Panc1 (cell line): ENCODE measurements around the gene LSS.

Experiments used
- POLR2AphosphoS5 ChIP-seq: IDR thresholded peaks from 2 replicates; pipeline ENCODE4 v1.6.1; 2012; ENCODE audit warnings: mild to moderate bottlenecking, low read depth, low read length, moderate library complexity
- TCF7L2 ChIP-seq: IDR thresholded peaks from 2 replicates; pipeline ENCODE4 v1.6.1; 2011; ENCODE audit warnings: mild to moderate bottlenecking, low read depth, low read length, inconsistent platforms
- TF ChIP-seq, protein P1 (sequence below): fragments of 450-650 bp; IDR thresholded peaks from 2 replicates; pipeline ENCODE4 v1.5.1; 2017; ENCODE audit warnings: mild to moderate bottlenecking
- TF ChIP-seq, protein P2 (sequence below), 2 experiments: IDR thresholded peaks; 2 replicates each; pipeline ENCODE4 v1.6.1; 2011 to 2012; ENCODE audit warnings: low read depth in 2 of 2, control low read depth in 1 of 2, low read length in 1 of 2, mild to moderate bottlenecking in 1 of 2, moderate library complexity in 1 of 2; ENCODE audit not compliant: insufficient read depth in 1 of 2

DNA sequence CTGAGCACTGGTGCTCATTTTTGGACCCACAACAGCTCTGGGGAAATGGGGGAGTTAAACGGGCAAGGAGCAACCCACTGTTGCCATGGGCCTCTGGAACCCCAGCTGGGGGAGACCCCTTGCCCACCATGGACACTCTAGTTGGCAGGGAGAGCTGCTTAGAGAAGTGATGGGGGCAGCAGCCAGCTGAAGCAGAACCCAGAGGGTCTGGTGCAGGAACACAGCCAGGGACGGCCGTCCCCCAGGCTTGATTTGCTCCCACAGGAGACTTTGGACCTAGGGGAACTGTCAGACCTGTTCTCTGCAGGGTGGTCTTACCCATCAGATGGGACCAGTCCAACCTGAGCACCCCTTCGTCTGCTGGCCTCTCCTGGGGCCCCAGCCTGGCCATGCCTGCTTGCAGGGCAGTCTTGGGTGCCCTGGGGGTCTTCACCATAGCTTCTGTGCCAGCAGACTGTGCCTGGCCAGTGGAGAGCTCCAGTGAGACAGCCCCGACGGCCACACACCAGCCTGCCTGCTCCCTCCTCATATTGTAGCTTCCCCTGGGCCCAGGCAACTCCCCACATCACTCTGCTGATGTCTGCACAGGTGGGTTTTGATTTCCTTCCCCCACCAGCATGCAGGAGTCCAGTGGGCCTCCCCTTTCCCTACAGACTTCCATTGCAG is 55.6 kb downstream of the LSS start:
- TF ChIP-seq POLR2AphosphoS5 (no peak), TCF7L2 (no peak)
- TF ChIP-seq, protein P1, sequence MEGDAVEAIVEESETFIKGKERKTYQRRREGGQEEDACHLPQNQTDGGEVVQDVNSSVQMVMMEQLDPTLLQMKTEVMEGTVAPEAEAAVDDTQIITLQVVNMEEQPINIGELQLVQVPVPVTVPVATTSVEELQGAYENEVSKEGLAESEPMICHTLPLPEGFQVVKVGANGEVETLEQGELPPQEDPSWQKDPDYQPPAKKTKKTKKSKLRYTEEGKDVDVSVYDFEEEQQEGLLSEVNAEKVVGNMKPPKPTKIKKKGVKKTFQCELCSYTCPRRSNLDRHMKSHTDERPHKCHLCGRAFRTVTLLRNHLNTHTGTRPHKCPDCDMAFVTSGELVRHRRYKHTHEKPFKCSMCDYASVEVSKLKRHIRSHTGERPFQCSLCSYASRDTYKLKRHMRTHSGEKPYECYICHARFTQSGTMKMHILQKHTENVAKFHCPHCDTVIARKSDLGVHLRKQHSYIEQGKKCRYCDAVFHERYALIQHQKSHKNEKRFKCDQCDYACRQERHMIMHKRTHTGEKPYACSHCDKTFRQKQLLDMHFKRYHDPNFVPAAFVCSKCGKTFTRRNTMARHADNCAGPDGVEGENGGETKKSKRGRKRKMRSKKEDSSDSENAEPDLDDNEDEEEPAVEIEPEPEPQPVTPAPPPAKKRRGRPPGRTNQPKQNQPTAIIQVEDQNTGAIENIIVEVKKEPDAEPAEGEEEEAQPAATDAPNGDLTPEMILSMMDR, result no peak
- TF ChIP-seq, protein P2, sequence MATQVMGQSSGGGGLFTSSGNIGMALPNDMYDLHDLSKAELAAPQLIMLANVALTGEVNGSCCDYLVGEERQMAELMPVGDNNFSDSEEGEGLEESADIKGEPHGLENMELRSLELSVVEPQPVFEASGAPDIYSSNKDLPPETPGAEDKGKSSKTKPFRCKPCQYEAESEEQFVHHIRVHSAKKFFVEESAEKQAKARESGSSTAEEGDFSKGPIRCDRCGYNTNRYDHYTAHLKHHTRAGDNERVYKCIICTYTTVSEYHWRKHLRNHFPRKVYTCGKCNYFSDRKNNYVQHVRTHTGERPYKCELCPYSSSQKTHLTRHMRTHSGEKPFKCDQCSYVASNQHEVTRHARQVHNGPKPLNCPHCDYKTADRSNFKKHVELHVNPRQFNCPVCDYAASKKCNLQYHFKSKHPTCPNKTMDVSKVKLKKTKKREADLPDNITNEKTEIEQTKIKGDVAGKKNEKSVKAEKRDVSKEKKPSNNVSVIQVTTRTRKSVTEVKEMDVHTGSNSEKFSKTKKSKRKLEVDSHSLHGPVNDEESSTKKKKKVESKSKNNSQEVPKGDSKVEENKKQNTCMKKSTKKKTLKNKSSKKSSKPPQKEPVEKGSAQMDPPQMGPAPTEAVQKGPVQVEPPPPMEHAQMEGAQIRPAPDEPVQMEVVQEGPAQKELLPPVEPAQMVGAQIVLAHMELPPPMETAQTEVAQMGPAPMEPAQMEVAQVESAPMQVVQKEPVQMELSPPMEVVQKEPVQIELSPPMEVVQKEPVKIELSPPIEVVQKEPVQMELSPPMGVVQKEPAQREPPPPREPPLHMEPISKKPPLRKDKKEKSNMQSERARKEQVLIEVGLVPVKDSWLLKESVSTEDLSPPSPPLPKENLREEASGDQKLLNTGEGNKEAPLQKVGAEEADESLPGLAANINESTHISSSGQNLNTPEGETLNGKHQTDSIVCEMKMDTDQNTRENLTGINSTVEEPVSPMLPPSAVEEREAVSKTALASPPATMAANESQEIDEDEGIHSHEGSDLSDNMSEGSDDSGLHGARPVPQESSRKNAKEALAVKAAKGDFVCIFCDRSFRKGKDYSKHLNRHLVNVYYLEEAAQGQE (IDR thresholded peaks at IDR 0.05; ENCODE audit: insufficient read depth in 1 of 2, low read depth in 2 of 2, low read length in 1 of 2), result no peak
